ENCODE results near the gene ZBTB49. TPM values are rescaled to one million over a fixed set of nuclear protein-coding genes. Genes with fewer than 3 reads are reported as not detected.

The ZBTB49 gene
- total RNA-seq, 5 donors from 2014 or later (not counting 1 experiment from before 2014, with no cell fraction given): 7.9 to 17.1 (median 11.4) TPM

- peaks cover 6 to 52% (median 37%) of the 10 kb centered on the region in 3 donors for H3K4me1 Mint-ChIP-seq
- Histone ChIP-seq H3K4me1 (ENCODE audit: control insufficient read depth in 1 of 2, extremely low read depth in 1 of 2, insufficient read depth in 2 of 2, low read length in 2 of 2) (peaks cover 0 to 45% of the 10 kb centered on the region in 2 experiments), H3K27me3 (replicated peaks in 1 of 2; ENCODE audit: control insufficient read depth in 2 of 2, extremely low read depth in 1 of 2, insufficient read depth in 2 of 2, low read length in 1 of 2) (no peaks in the 10 kb centered on the region), H3K4me3 (ENCODE audit: control insufficient read depth in 1 of 2, extremely low read depth in 1 of 2, low read length in 1 of 2) (no peak overlapping the region), H3K27ac (ENCODE audit: low read length) (peak overlapping the region; percentile 100), H3K9me3 (no peaks in the 10 kb centered on the region), H3K36me3 (ENCODE audit: control insufficient read depth in 2 of 2, extremely low read depth in 1 of 2, insufficient read depth in 1 of 2, low read length in 1 of 2) (peaks cover 15 to 48% of the 10 kb centered on the region in 2 donors)
- ChIA-PET CTCF (interaction anchor here in 1 of 2 donors (0.6 to 2.1 kb wide), 2 partner anchors 10 to 33 kb away, joined by 3 to 11 read pairs; no protein-coding TSS in a partner anchor), POLR2A (no interaction called here)
- H3K4me3 Mint-ChIP-seq: peak overlapping the region in 2 of 3 donors; percentile 21 to 49
- no peaks in the 10 kb centered on the region for H3K27me3 Mint-ChIP-seq
- no CpG with 5 or more reads among the region's 4 CpGs for WGBS (ENCODE audit: insufficient coverage)
- H3K27ac Mint-ChIP-seq: peak overlapping the region; percentile 92 to 95
- ATAC-seq (replicated peaks in 1 of 4): no peak
- H3K36me3 Mint-ChIP-seq: peaks cover 53% of the 10 kb centered on the region
- DNase-seq: peak in 1 of 35 experiments; percentile 36
- no peaks in the 10 kb centered on the region for H3K9me3 Mint-ChIP-seq
These were observed 19.5 kb upstream of the ZBTB49 start for GRCh38 chr4:4270529-4270928.

GRCh38 chr4:4271912-4272311 lies 18.1 kb upstream of the ZBTB49 start:
- POLR2A ChIA-PET: no interaction called here
- Histone ChIP-seq H3K27me3 (replicated peaks in 1 of 2; ENCODE audit: control insufficient read depth in 2 of 2, extremely low read depth in 1 of 2, insufficient read depth in 2 of 2, low read length in 1 of 2) (no peaks in the 10 kb centered on the region), H3K9me3 (no peaks in the 10 kb centered on the region), H3K36me3 (ENCODE audit: control insufficient read depth in 2 of 2, extremely low read depth in 1 of 2, insufficient read depth in 1 of 2, low read length in 1 of 2) (peaks cover 21 to 53% of the 10 kb centered on the region in 2 donors), H3K4me3 (ENCODE audit: control insufficient read depth in 1 of 2, extremely low read depth in 1 of 2, low read length in 1 of 2) (no peak overlapping the region), H3K27ac (ENCODE audit: low read length) (peak overlapping the region; percentile 100), H3K4me1 (ENCODE audit: control insufficient read depth in 1 of 2, extremely low read depth in 1 of 2, insufficient read depth in 2 of 2, low read length in 2 of 2) (peaks cover 0 to 34% of the 10 kb centered on the region in 2 experiments)
- Mint-ChIP-seq H3K27ac (peak overlapping the region; percentile 92 to 95), H3K4me3 (no peak overlapping the region), H3K9me3 (no peaks in the 10 kb centered on the region), H3K4me1 (peaks cover 6 to 41% (median 30%) of the 10 kb centered on the region in 3 donors), H3K36me3 (peaks cover 52% of the 10 kb centered on the region), H3K27me3 (no peaks in the 10 kb centered on the region)
- DNase-seq (no peak), ATAC-seq (replicated peaks in 1 of 4) (no peak)
- WGBS (ENCODE audit: insufficient coverage): 94% methylated on average over 3 of the region's 10 CpGs
- CTCF ChIA-PET: no interaction called here

- H3K4me3 Mint-ChIP-seq: no peak overlapping the region
- H3K4me1 Mint-ChIP-seq: peaks cover 0 to 30% (median 20%) of the 10 kb centered on the region in 3 donors
- H3K36me3 Mint-ChIP-seq: peaks cover 56% of the 10 kb centered on the region
- ChIA-PET CTCF (no interaction called here), POLR2A (interaction anchor here (0.6 kb wide), 2 partner anchors 14 to 17 kb away, joined by 3 to 4 read pairs; no protein-coding TSS in a partner anchor)
- H3K9me3 Mint-ChIP-seq: no peaks in the 10 kb centered on the region
- no peaks in the 10 kb centered on the region for H3K27me3 Mint-ChIP-seq
- Histone ChIP-seq H3K27me3 (replicated peaks in 1 of 2; ENCODE audit: control insufficient read depth in 2 of 2, extremely low read depth in 1 of 2, insufficient read depth in 2 of 2, low read length in 1 of 2) (no peaks in the 10 kb centered on the region), H3K36me3 (ENCODE audit: control insufficient read depth in 2 of 2, extremely low read depth in 1 of 2, insufficient read depth in 1 of 2, low read length in 1 of 2) (peaks cover 20 to 72% of the 10 kb centered on the region in 2 donors), H3K27ac (ENCODE audit: low read length) (no peak overlapping the region), H3K4me3 (ENCODE audit: control insufficient read depth in 1 of 2, extremely low read depth in 1 of 2, low read length in 1 of 2) (no peak overlapping the region), H3K4me1 (ENCODE audit: control insufficient read depth in 1 of 2, extremely low read depth in 1 of 2, insufficient read depth in 2 of 2, low read length in 2 of 2) (peaks cover 0 to 16% of the 10 kb centered on the region in 2 experiments), H3K9me3 (no peaks in the 10 kb centered on the region)
- WGBS (ENCODE audit: insufficient coverage): 96% methylated on average over 12 of the region's 14 CpGs
- ATAC-seq (replicated peaks in 1 of 4) (no peak), DNase-seq (no peak)
- peak overlapping the region; percentile 62 to 64 for H3K27ac Mint-ChIP-seq
These were observed 15.8 kb upstream of the ZBTB49 start for GRCh38 chr4:4274226-4274625.

GRCh38 chr4:4277531-4277930 lies 12.5 kb upstream of the ZBTB49 start:
- ChIA-PET CTCF (no interaction called here), POLR2A (no interaction called here)
- H3K27ac Mint-ChIP-seq: peak overlapping the region; percentile 31 to 55

GRCh38 chr4:4281787-4282186 lies 8.3 kb upstream of the ZBTB49 start:
- Histone ChIP-seq H3K4me1 (ENCODE audit: control insufficient read depth in 1 of 2, extremely low read depth in 1 of 2, insufficient read depth in 2 of 2, low read length in 2 of 2) (peaks cover 0 to 2% of the 10 kb centered on the region in 2 experiments), H3K9me3 (no peaks in the 10 kb centered on the region), H3K27ac (ENCODE audit: low read length) (no peak overlapping the region), H3K36me3 (ENCODE audit: control insufficient read depth in 2 of 2, extremely low read depth in 1 of 2, insufficient read depth in 1 of 2, low read length in 1 of 2) (peaks cover 5 to 84% of the 10 kb centered on the region in 2 donors), H3K27me3 (replicated peaks in 1 of 2; ENCODE audit: control insufficient read depth in 2 of 2, extremely low read depth in 1 of 2, insufficient read depth in 2 of 2, low read length in 1 of 2) (no peaks in the 10 kb centered on the region), H3K4me3 (ENCODE audit: control insufficient read depth in 1 of 2, extremely low read depth in 1 of 2, low read length in 1 of 2) (no peak overlapping the region)
- WGBS (ENCODE audit: insufficient coverage): 76% methylated on average over 4 of the region's 6 CpGs
- POLR2A ChIA-PET: interaction anchor here in 1 of 2 donors (1.3 kb wide), 1 partner anchor 33 kb away, joined by 3 read pairs; the partner anchor contains the start of gene TMEM128
- ATAC-seq (replicated peaks in 1 of 4) (no peak), DNase-seq (no peak)
- no peaks in the 10 kb centered on the region for H3K27me3 Mint-ChIP-seq
- peaks cover 0 to 21% (median 19%) of the 10 kb centered on the region in 3 donors for H3K4me1 Mint-ChIP-seq
- no peaks in the 10 kb centered on the region for H3K9me3 Mint-ChIP-seq
- no peak overlapping the region for H3K4me3 Mint-ChIP-seq
- H3K36me3 Mint-ChIP-seq: peaks cover 65% of the 10 kb centered on the region
- H3K27ac Mint-ChIP-seq: no peak overlapping the region
- CTCF ChIA-PET: interaction anchor here in 1 of 2 donors (0.9 kb wide), 1 partner anchor 22 kb away, joined by 3 read pairs; no protein-coding TSS in a partner anchor

More at GRCh38 chr4:4277531-4277930, 12.5 kb upstream of the ZBTB49 start:
- Histone ChIP-seq H3K9me3 (no peaks in the 10 kb centered on the region), H3K27me3 (replicated peaks in 1 of 2; ENCODE audit: control insufficient read depth in 2 of 2, extremely low read depth in 1 of 2, insufficient read depth in 2 of 2, low read length in 1 of 2) (no peaks in the 10 kb centered on the region), H3K27ac (ENCODE audit: low read length) (no peak overlapping the region), H3K4me3 (ENCODE audit: control insufficient read depth in 1 of 2, extremely low read depth in 1 of 2, low read length in 1 of 2) (no peak overlapping the region), H3K36me3 (ENCODE audit: control insufficient read depth in 2 of 2, extremely low read depth in 1 of 2, insufficient read depth in 1 of 2, low read length in 1 of 2) (peaks cover 19 to 85% of the 10 kb centered on the region in 2 donors), H3K4me1 (ENCODE audit: control insufficient read depth in 1 of 2, extremely low read depth in 1 of 2, insufficient read depth in 2 of 2, low read length in 2 of 2) (no peaks in the 10 kb centered on the region)
- ATAC-seq (replicated peaks in 1 of 4): no peak
- Mint-ChIP-seq H3K27me3 (no peaks in the 10 kb centered on the region), H3K4me1 (peaks cover 0 to 5% (median 0%) of the 10 kb centered on the region in 3 donors), H3K4me3 (no peak overlapping the region), H3K9me3 (no peaks in the 10 kb centered on the region), H3K36me3 (peaks cover 65% of the 10 kb centered on the region)
- WGBS (ENCODE audit: insufficient coverage): 45% methylated on average over 2 of the region's 6 CpGs
- DNase-seq: no peak

GRCh38 chr4:4284827-4285618 lies 5.0 kb upstream of the ZBTB49 start:
- Mint-ChIP-seq H3K27ac (no peak overlapping the region), H3K36me3 (peaks cover 45% of the 10 kb centered on the region)

More at GRCh38 chr4:4284827-4285618, 5.0 kb upstream of the ZBTB49 start:
- H3K27me3 Mint-ChIP-seq: no peaks in the 10 kb centered on the region
- Histone ChIP-seq H3K36me3 (ENCODE audit: control insufficient read depth in 2 of 2, extremely low read depth in 1 of 2, insufficient read depth in 1 of 2, low read length in 1 of 2) (peaks cover 3 to 55% of the 10 kb centered on the region in 2 donors), H3K9me3 (no peaks in the 10 kb centered on the region), H3K4me1 (ENCODE audit: control insufficient read depth in 1 of 2, extremely low read depth in 1 of 2, insufficient read depth in 2 of 2, low read length in 2 of 2) (peaks cover 6 to 28% of the 10 kb centered on the region in 2 experiments), H3K27ac (ENCODE audit: low read length) (no peak overlapping the region), H3K4me3 (ENCODE audit: control insufficient read depth in 1 of 2, extremely low read depth in 1 of 2, low read length in 1 of 2) (no peak overlapping the region), H3K27me3 (replicated peaks in 1 of 2; ENCODE audit: control insufficient read depth in 2 of 2, extremely low read depth in 1 of 2, insufficient read depth in 2 of 2, low read length in 1 of 2) (no peaks in the 10 kb centered on the region)
- no peak for ATAC-seq (replicated peaks in 1 of 4)
- 86% methylated on average over 2 of the region's 11 CpGs for WGBS (ENCODE audit: insufficient coverage)
- no peak overlapping the region for H3K4me3 Mint-ChIP-seq
- no peak for DNase-seq
- peaks cover 31 to 44% (median 42%) of the 10 kb centered on the region in 3 donors for H3K4me1 Mint-ChIP-seq
- ChIA-PET POLR2A (no interaction called here), CTCF (interaction anchor here (0.5 to 2.1 kb wide), 4 partner anchors 21 to 38 kb away, joined by 4 to 6 read pairs (median 4); no protein-coding TSS in a partner anchor)
- H3K9me3 Mint-ChIP-seq: no peaks in the 10 kb centered on the region

All from T-cell (primary cell).